Thymus (tissue), 11 donors: ENCODE data around the gene PCDHB15. TPM values are rescaled to one million over a fixed set of nuclear protein-coding genes. Genes with fewer than 3 reads are reported as not detected.
"Not testable (repeated sequence)": the region's sequence is repeated elsewhere in the genome, so short reads cannot be mapped to it uniquely, and the experiment has no call there.

Source experiments
- DNase-seq, 9 donors: peaks; one replicate each; pipeline ENCODE4 v3.0.0-alpha.2; 2013; ENCODE audit warnings: low spot score in 9 of 9, low read depth in 6 of 9, missing footprints in 1 of 9
- H3K27ac ChIP-seq, 2 donors: one replicate each; pipeline ENCODE4 v1.5.1; 2013; ENCODE audit warnings: control low read depth in 1 of 2, low read depth in 1 of 2, low read length in 1 of 2, mild to moderate bottlenecking in 1 of 2, moderate library complexity in 1 of 2
- H3K27me3 ChIP-seq, 2 donors: one replicate each; pipeline ENCODE4 v1.5.1; 2013; ENCODE audit warnings: low read length in 1 of 2; ENCODE audit not compliant: control insufficient read depth in 2 of 2, insufficient read depth in 1 of 2
- H3K36me3 ChIP-seq, 2 donors: one replicate each; pipeline ENCODE4 v1.5.1; 2013; ENCODE audit warnings: low read length in 1 of 2, mild to moderate bottlenecking in 1 of 2, moderate library complexity in 1 of 2; ENCODE audit not compliant: control insufficient read depth in 2 of 2, insufficient read depth in 2 of 2
- H3K4me1 ChIP-seq, 2 donors: one replicate each; pipeline ENCODE4 v1.5.1; 2013; ENCODE audit warnings: low read length in 2 of 2; ENCODE audit not compliant: control insufficient read depth in 2 of 2, insufficient read depth in 2 of 2
- H3K4me3 ChIP-seq, 2 donors: one replicate each; pipeline ENCODE4 v1.5.1; 2013; ENCODE audit warnings: low read length in 2 of 2, control low read depth in 1 of 2, mild to moderate bottlenecking in 1 of 2
- H3K9me3 ChIP-seq, 2 donors: one replicate each; pipeline ENCODE4 v1.5.1; 2013; ENCODE audit warnings: low read length in 1 of 2, mild to moderate bottlenecking in 1 of 2; ENCODE audit not compliant: control insufficient read depth in 2 of 2, insufficient read depth in 1 of 2
- WGBS: extraction: QIAGEN DNeasy Blood & Tissue Kit; methylation state at CpG from one replicate; pipeline ENCODE4 v1.1.7; 2013; 5-methylcytosine and 5-hydroxymethylcytosine counted together
- polyA plus RNA-seq: library from polyadenylated mRNA; stranded (reverse); fragments of 200-250 nt; gene quantifications from one replicate; pipeline ENCODE4 v1.2.3, GENCODE V29; 2013
- total RNA-seq: library from RNA; stranded (reverse); fragments of 120-200 nt; gene quantifications from one replicate; pipeline ENCODE4 v1.2.4, GENCODE V29; 2013
- donor health status: healthy.

The PCDHB15 gene
- total and polyA plus RNA-seq, 2 donors: 0.33 to 0.66 TPM

GRCh38 chr5:141236516-141237313, 8.5 kb upstream of the PCDHB15 start:
- DNase-seq: no peak
- peaks cover 4 to 18% of the 10 kb centered on the region in 2 donors for H3K9me3 ChIP-seq
- no peaks in the 10 kb centered on the region for H3K36me3 ChIP-seq
- peaks cover 0 to 45% of the 10 kb centered on the region in 2 donors for H3K27me3 ChIP-seq
- WGBS: 30% methylated on average over 32 of the region's 32 CpGs
- H3K4me1 ChIP-seq: no peaks in the 10 kb centered on the region
- H3K4me3 ChIP-seq: no peak overlapping the region
- H3K27ac ChIP-seq: no peak overlapping the region

- Histone ChIP-seq H3K27me3 (peaks cover 0 to 30% of the 10 kb centered on the region in 2 donors), H3K9me3 (peaks cover 4 to 29% of the 10 kb centered on the region in 2 donors)
These were observed 3.7 kb upstream of the PCDHB15 start for GRCh38 chr5:141241496-141241895.

GRCh38 chr5:141246971-141247370, 1.8 kb downstream of the PCDHB15 start:
- 59% methylated on average over 31 of the region's 42 CpGs for WGBS
- not testable (repeated sequence) for H3K4me3 ChIP-seq, DNase-seq, H3K4me1 ChIP-seq, H3K27ac ChIP-seq, H3K36me3 ChIP-seq, H3K27me3 ChIP-seq
- peaks cover 4 to 27% of the 10 kb centered on the region in 2 donors for H3K9me3 ChIP-seq

More at GRCh38 chr5:141241496-141241895, 3.7 kb upstream of the PCDHB15 start:
- no peak for DNase-seq
- Histone ChIP-seq H3K4me3 (no peak overlapping the region), H3K36me3 (no peaks in the 10 kb centered on the region), H3K27ac (no peak overlapping the region), H3K4me1 (no peaks in the 10 kb centered on the region)
- 44% methylated on average over 43 of the region's 43 CpGs for WGBS

GRCh38 chr5:141247434-141247833, 2.2 kb downstream of the PCDHB15 start:
- WGBS: 64% methylated on average over 34 of the region's 34 CpGs
- not testable (repeated sequence) for H3K27me3 ChIP-seq

GRCh38 chr5:141250576-141250975, 5.4 kb downstream of the PCDHB15 start:
- no peaks in the 10 kb centered on the region for H3K36me3 ChIP-seq
- peaks cover 0 to 7% of the 10 kb centered on the region in 2 donors for H3K27me3 ChIP-seq

More at GRCh38 chr5:141247434-141247833, 2.2 kb downstream of the PCDHB15 start:
- H3K36me3 ChIP-seq, DNase-seq, H3K4me3 ChIP-seq, H3K4me1 ChIP-seq, H3K27ac ChIP-seq: not testable (repeated sequence)
- H3K9me3 ChIP-seq: peaks cover 4 to 25% of the 10 kb centered on the region in 2 donors

GRCh38 chr5:141258464-141258863, 13.3 kb downstream of the PCDHB15 start:
- H3K27me3 ChIP-seq: no peaks in the 10 kb centered on the region
- H3K4me3 ChIP-seq: no peak overlapping the region
- no peak overlapping the region for H3K27ac ChIP-seq

More at GRCh38 chr5:141250576-141250975, 5.4 kb downstream of the PCDHB15 start:
- Histone ChIP-seq H3K4me3 (no peak overlapping the region), H3K9me3 (peaks cover 4 to 19% of the 10 kb centered on the region in 2 donors), H3K27ac (no peak overlapping the region), H3K4me1 (no peaks in the 10 kb centered on the region)
- DNase-seq: no peak

GRCh38 chr5:141258948-141259347, 13.8 kb downstream of the PCDHB15 start:
- H3K4me1 ChIP-seq: no peaks in the 10 kb centered on the region
- H3K27me3 ChIP-seq: no peaks in the 10 kb centered on the region
- no peak overlapping the region for H3K27ac ChIP-seq
- H3K9me3 ChIP-seq: peaks cover 1 to 25% of the 10 kb centered on the region in 2 donors
- H3K36me3 ChIP-seq: no peaks in the 10 kb centered on the region
- no peak for DNase-seq
- H3K4me3 ChIP-seq: no peak overlapping the region

More at GRCh38 chr5:141258464-141258863, 13.3 kb downstream of the PCDHB15 start:
- H3K36me3 ChIP-seq: no peaks in the 10 kb centered on the region
- H3K4me1 ChIP-seq: no peaks in the 10 kb centered on the region
- H3K9me3 ChIP-seq: peaks cover 1 to 22% of the 10 kb centered on the region in 2 donors
- no peak for DNase-seq

GRCh38 chr5:141260458-141261237, 15.5 kb downstream of the PCDHB15 start:
- Histone ChIP-seq H3K36me3 (no peaks in the 10 kb centered on the region), H3K4me1 (no peaks in the 10 kb centered on the region), H3K9me3 (peaks cover 1 to 30% of the 10 kb centered on the region in 2 donors), H3K4me3 (no peak overlapping the region), H3K27ac (no peak overlapping the region), H3K27me3 (no peaks in the 10 kb centered on the region)
- peak in 1 of 9 donors; percentile 1 for DNase-seq
- WGBS: 74% methylated on average over 5 of the region's 5 CpGs

GRCh38 chr5:141261238-141261546, 16.0 kb downstream of the PCDHB15 start:
- H3K36me3 ChIP-seq: no peaks in the 10 kb centered on the region
- no peak for DNase-seq
- no peaks in the 10 kb centered on the region for H3K27me3 ChIP-seq
- 38% methylated on average over 1 of the region's 1 CpG for WGBS
- peaks cover 1 to 30% of the 10 kb centered on the region in 2 donors for H3K9me3 ChIP-seq
- H3K4me1 ChIP-seq: no peaks in the 10 kb centered on the region
- H3K27ac ChIP-seq: no peak overlapping the region
- H3K4me3 ChIP-seq: no peak overlapping the region
